Choroid plexus epithelial cell (primary cell): ENCODE data around the gene NFIX.

Source experiments
- DNase-seq: peaks from one replicate; pipeline ENCODE4 v3.0.0-alpha.2; 2010; ENCODE audit warnings: low read depth
- H3K4me3 ChIP-seq: 2 replicates; pipeline ENCODE4 v1.5.1; 2011; ENCODE audit warnings: low read depth, mild to moderate bottlenecking, control low read depth, low read length, moderate library complexity
- TF ChIP-seq, protein P1 (sequence below): conservative IDR thresholded peaks from 2 replicates; pipeline ENCODE4 v1.5.1; 2011; ENCODE audit warnings: low read depth, mild to moderate bottlenecking, control low read depth, inconsistent platforms, low read length, moderate library complexity

Gene NFIX

DNA sequence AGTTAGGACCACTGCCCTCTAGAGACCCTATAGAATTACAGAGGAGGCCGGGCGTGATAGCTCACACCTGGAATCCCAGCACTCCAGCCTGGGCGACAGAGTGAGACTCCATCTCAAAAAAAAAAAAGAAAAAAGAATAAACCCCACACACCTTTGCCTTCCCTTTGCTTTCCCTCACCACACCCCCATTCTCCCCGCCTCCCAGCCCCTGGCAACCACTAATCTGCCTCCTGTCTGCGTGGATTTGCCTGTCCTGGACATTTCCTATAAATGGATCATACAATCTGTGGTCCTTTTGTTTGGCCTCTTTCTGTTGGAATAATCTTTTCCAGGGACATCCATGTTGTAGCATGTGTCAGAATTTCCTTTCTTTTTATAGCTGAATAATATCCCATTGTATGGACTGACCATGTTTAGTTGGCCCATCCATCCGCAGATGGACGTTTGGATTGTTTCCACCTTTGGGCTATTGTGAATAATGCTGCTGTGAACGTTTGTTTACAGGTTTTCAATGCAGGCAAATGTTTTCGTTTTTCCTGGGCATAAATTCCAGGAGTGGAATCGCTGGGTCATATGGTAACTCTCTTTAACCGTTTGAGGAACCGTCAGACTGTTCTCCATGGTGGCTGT, 138.1 kb downstream of the NFIX start:
- TF ChIP-seq, protein P1, sequence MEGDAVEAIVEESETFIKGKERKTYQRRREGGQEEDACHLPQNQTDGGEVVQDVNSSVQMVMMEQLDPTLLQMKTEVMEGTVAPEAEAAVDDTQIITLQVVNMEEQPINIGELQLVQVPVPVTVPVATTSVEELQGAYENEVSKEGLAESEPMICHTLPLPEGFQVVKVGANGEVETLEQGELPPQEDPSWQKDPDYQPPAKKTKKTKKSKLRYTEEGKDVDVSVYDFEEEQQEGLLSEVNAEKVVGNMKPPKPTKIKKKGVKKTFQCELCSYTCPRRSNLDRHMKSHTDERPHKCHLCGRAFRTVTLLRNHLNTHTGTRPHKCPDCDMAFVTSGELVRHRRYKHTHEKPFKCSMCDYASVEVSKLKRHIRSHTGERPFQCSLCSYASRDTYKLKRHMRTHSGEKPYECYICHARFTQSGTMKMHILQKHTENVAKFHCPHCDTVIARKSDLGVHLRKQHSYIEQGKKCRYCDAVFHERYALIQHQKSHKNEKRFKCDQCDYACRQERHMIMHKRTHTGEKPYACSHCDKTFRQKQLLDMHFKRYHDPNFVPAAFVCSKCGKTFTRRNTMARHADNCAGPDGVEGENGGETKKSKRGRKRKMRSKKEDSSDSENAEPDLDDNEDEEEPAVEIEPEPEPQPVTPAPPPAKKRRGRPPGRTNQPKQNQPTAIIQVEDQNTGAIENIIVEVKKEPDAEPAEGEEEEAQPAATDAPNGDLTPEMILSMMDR: no peak
- no peak for DNase-seq
- H3K4me3 ChIP-seq: no peak overlapping the region

DNA sequence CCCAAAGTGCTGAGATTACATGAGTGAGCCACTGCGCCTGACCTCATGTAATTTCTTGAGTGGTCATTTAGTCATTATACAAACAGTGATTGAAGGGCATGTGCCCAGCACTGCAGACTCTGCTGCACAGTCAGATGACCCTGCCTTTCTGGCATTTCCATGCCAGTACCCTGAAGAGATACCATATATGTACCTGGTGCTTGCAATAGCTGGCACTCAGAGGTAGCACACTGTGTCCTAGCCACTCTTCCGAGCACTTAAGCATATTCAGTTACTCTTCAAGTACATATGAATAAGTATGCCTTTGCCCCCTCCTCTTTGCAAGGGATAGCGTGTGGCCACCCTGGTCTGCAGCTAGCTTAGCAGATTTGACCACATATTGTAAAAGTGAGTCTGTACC, 139.4 kb downstream of the NFIX start:
- H3K4me3 ChIP-seq: no peak overlapping the region
- TF ChIP-seq, protein P1: no peak
- no peak for DNase-seq

DNA sequence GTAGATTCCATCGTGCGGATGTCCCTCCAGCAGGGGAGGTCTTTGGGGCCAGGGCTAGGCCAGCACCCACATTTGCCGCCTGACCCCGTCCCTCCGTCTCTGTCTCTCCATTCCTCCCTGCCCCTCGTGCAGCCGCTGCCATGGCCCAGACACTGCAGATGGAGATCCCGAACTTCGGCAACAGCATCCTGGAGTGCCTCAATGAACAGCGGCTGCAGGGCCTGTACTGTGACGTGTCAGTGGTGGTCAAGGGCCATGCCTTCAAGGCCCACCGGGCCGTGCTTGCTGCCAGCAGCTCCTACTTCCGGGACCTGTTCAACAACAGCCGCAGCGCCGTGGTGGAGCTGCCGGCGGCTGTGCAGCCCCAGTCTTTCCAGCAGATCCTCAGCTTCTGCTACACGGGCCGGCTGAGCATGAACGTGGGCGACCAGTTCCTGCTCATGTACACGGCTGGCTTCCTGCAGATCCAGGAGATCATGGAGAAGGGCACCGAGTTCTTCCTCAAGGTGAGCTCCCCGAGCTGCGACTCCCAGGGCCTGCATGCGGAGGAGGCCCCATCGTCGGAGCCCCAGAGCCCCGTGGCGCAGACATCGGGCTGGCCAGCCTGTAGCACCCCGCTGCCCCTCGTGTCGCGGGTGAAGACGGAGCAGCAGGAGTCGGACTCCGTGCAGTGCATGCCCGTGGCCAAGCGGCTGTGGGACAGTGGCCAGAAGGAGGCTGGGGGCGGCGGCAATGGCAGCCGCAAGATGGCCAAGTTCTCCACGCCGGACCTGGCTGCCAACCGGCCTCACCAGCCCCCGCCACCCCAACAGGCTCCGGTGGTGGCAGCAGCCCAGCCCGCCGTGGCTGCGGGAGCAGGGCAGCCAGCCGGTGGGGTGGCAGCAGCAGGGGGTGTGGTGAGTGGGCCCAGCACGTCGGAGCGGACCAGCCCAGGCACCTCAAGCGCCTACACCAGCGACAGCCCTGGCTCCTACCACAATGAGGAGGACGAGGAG, 140.1 kb downstream of the NFIX start:
- H3K4me3 ChIP-seq: no peak overlapping the region
- DNase-seq: no peak
- TF ChIP-seq, protein P1: no peak

DNA sequence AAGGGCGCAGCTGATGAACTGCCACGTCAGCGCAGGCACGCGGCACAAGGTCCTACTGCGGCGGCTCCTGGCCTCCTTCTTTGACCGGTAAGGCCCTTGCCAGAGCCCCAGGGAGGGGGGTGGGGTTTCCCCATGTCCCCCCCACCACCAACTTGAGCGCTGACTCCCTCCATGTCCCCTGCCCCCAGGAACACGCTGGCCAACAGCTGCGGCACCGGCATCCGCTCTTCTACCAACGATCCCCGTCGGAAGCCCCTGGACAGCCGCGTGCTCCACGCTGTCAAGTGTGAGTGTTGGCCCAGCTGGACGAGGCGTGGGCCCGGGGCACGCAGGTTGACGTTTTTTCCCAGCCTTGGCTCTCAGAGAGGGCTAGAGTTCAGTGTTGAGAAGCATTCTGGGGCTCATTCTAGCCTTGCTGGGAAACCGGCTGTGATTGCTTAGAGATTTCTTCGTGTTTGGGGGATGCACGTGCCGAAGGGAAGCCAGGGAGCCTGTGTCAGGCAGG, 142.1 kb downstream of the NFIX start:
- TF ChIP-seq, protein P1: no peak
- no peak for DNase-seq
- H3K4me3 ChIP-seq: no peak overlapping the region

DNA sequence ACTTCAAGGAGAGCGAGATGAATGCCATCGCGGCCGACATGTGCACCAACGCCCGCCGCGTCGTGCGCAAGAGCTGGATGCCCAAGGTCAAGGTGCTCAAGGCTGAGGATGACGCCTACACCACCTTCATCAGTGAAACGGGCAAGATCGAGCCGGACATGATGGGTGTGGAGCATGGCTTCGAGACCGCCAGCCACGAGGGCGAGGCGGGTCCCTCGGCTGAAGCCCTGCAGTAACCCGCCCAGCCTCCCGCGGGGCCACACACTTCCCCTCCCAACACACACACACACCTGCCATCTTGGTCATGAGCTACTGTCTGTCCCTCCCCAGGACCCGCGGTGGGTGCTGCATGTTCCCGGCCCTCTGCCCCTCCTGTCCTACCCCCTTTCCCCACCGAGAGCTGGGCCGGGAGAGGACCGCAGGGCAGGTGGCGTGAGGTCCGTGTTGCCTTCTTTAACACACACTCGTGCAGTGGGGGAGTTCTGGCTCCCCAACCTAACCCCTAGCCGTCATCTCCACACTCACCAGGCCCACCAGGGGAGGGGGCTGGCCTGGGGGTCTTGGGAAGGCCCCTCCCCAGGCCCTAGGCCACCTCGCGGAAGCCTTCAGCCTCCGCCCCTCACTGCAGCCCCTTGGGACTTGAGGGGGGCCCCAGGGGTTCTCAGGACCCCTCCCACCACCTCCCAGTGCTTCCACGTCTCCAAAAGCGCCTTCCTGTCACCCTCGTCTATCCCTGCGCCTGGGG, 143.1 kb downstream of the NFIX start:
- TF ChIP-seq, protein P1: no peak
- DNase-seq: no peak
- H3K4me3 ChIP-seq: no peak overlapping the region

DNA sequence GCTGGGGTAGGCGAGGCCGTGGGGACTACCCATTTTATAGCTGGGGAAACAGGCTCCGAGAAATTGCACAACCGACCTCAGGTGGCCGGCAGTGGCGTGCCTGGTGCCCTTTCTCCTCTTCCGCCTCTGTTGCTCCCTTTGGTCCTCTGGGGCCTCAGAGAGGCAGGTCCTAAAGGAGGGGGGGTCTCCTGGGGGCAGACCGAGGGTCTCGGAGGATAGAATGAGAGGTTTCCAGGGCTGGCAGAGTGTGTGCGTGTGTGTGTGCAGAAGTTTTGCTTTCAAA, 143.6 kb downstream of the NFIX start:
- TF ChIP-seq, protein P1: no peak
- no peak overlapping the region for H3K4me3 ChIP-seq
- no peak for DNase-seq
